RWPE1 (cell line): Measurements from ENCODE around the gene AGO1.
A peak's percentile ranks its signal among the peaks of the same experiment; 100 is the strongest.

Source experiments
- CTCF ChIA-PET: fragments of 350-600 bp; sonication (Branson Sonifier 250); formaldehyde crosslinking; extraction: SDS; loops from one replicate; lab custom pipeline; 2021; lab: Yijun Ruan, JAX
- POLR2A ChIA-PET: fragments of 400-600 bp; formaldehyde crosslinking; extraction: SDS; loops from one replicate; lab custom pipeline; 2020; ENCODE audit warnings: antibody characterized with exemption; ENCODE audit not compliant: low non-redundant PET; lab: Yijun Ruan, JAX
- DNase-seq: peaks from one replicate; pipeline ENCODE4 v3.0.0; 2012; ENCODE audit warnings: low spot score
- H3K27ac ChIP-seq: fragments of 450-650 bp; 2 replicates; pipeline ENCODE4 v1.5.1; 2017
- CTCF ChIP-seq: fragments of 450-650 bp; conservative IDR thresholded peaks from 2 replicates; pipeline ENCODE4 v1.5.1; 2017; ENCODE audit warnings: low read depth, mild to moderate bottlenecking

AGO1 gene

DNA sequence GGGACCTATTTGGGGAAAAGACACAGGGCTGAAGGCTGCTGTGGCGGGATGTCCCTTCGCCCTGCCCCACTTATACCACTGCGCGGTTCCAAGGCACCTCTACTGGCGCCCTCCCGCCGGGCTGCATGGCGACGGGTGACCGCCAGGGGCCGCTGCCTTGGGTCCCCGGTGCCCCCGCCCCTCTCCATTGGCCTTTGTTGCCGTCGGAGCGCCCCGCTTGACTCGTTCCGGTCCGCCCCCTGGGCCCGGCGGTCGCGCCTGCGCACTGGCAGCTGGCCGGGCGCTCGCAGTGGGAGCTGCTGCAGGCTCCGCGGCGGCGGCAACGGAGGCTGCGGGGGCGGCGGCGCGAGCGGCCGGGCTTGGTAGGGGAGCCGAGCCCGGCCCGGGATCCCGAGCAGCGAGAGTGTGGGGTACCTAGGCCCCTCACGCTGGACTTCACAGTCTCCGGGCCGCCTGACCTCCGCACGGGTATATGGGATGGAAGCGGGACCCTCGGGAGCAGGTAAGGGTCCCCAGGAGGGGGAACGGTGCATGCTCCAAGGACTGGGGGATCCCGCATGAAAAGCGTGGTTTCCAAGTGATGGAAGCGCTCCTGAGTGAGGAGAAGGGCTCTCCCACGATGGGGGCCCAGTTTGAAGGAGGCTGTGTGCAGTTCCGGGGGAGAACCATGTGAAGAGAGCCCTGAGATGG lies at the start of gene AGO1:
TSS of gene AGO1 (plus strand) at position 265 of the 690 bp plus-strand sequence. CDS start at position 478, 213 bp downstream.
- peak; percentile 97 for TF ChIP-seq CTCF
- peak; percentile 99 for DNase-seq
- ChIA-PET POLR2A (no interaction called here), CTCF (interaction anchor here (0.6 to 1.0 kb wide), 4 partner anchors 12 to 196 kb away, joined by 3 to 6 read pairs (median 3); no protein-coding TSS in a partner anchor)
- peak within 1 kb of the TSS; percentile 58 for H3K27ac ChIP-seq

GRCh38 chr1:35833395-35833794 lies 49.6 kb upstream of the AGO1 start:
- ChIA-PET POLR2A (no interaction called here), CTCF (no interaction called here)

DNA sequence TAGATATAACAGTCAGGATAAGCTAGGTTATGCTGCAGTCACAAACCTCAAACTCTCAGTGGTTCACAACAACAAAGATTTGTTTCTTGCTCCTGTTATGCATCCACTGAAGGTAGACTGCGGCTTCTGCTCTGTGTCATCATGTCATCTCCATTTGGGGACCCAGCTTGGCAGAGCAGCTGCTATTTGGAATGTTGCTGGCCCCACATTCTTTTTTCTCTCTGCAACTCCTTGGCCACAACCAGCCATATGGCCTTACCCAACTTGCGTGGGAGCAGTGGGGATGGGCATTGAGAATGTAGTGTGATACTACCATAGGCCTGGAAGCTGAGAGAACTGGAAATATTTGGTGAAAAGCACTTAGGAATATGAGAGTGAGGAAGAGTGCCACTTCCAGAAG lies 48.8 kb upstream of the AGO1 start:
- ChIA-PET POLR2A (no interaction called here), CTCF (interaction anchor here (0.6 kb wide), 1 partner anchor 870 kb away, joined by 3 read pairs; no protein-coding TSS in a partner anchor)
- TF ChIP-seq CTCF = no peak
- no peak overlapping the region for H3K27ac ChIP-seq
- DNase-seq = no peak

More at GRCh38 chr1:35833395-35833794, 49.6 kb upstream of the AGO1 start:
- H3K27ac ChIP-seq = no peak overlapping the region
- no peak for TF ChIP-seq CTCF
- no peak for DNase-seq

GRCh38 chr1:35835398-35835797 lies 47.6 kb upstream of the AGO1 start:
- ChIA-PET CTCF (no interaction called here), POLR2A (interaction anchor here (0.6 kb wide), 1 partner anchor 96 kb away, joined by 4 read pairs; the partner anchor contains the start of gene AGO3)
- peak overlapping the region; percentile 45 for H3K27ac ChIP-seq
- peak; percentile 26 for DNase-seq
- TF ChIP-seq CTCF = no peak

DNA sequence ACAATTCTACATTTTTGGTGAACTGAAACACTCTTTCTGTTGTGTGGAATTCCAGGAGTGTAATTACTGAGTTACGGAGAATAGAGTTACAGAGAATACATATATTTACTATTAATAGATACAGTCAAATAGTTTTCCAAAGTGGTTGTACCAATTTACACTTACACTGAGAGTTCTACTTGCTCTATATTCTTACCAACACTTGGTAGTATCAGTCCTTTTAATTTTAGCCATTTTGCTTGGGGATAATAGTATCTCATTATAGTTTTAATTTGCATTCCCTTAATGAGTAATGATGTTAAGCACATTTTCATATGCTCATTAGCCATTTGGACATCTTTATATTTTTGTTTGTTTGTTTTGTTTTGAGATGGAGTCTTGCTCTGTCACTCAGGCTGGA lies 46.3 kb upstream of the AGO1 start:
- ChIA-PET POLR2A (no interaction called here), CTCF (interaction anchor here (0.6 to 0.7 kb wide), 2 partner anchors 21 to 143 kb away, joined by 3 to 4 read pairs; no protein-coding TSS in a partner anchor)
- H3K27ac ChIP-seq = no peak overlapping the region
- no peak for TF ChIP-seq CTCF
- no peak for DNase-seq

DNA sequence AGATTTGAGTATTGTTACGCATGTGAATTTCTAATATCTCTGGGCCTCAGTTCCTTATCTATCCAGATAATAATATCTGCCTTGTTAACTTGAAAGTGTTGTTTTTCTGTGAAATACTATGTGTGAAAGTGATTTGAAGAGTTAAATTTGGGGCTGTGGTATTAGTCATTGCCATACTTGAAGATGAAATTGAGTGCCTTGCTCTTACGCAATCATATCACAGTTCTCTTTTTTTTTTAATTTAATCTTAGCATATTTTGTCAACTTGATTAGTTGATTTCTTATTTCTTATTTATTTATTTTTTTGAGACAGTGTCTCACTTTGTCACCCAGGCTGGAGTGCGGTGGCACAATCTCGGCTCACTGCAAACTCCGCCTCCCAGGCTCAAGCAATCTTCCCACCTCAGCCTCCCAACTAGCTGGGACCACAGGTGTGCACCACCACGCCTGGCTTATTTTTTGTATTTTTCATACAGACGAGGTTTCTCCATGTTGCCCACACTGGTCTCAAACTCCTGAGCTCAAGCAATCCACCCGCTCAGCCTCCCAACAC lies 44.2 kb upstream of the AGO1 start:
- no peak overlapping the region for H3K27ac ChIP-seq
- ChIA-PET POLR2A (no interaction called here), CTCF (interaction anchor here (0.7 kb wide), 1 partner anchor 115 kb away, joined by 3 read pairs; no protein-coding TSS in a partner anchor)
- DNase-seq = no peak
- TF ChIP-seq CTCF = no peak
